Keratinocyte (primary cell): ENCODE data around the gene RGS3. TPM values are rescaled to one million over a fixed set of nuclear protein-coding genes. Genes with fewer than 3 reads are reported as not detected.
A peak's percentile ranks its signal among the peaks of the same experiment; 100 is the strongest.
"Not testable (repeated sequence)": the region's sequence is repeated elsewhere in the genome, so short reads cannot be mapped to it uniquely, and the experiment has no call there.

Source experiments
- DNase-seq: peaks from one replicate; pipeline ENCODE4 v3.0.0-alpha.2; 2011; ENCODE audit warnings: low read depth, missing footprints, low spot score
- FAIRE-seq: peaks from 2 replicates; lab custom pipeline; 2011; peaks lifted over from hg19 to GRCh38; lab: Jason Lieb, UNC
- H2AFZ ChIP-seq: 2 replicates; pipeline ENCODE4 v1.6.0; 2012; ENCODE audit warnings: low read length, control low read depth, inconsistent platforms; ENCODE audit not compliant: control insufficient read depth
- H3K27ac ChIP-seq: 2 replicates; pipeline ENCODE4 v1.5.1; 2011; ENCODE audit warnings: low read length; ENCODE audit not compliant: control insufficient read depth, insufficient read depth
- H3K27me3 ChIP-seq: 3 replicates; pipeline ENCODE4 v1.6.0; 2011; ENCODE audit warnings: low read length; ENCODE audit not compliant: control insufficient read depth, insufficient read depth; ENCODE audit errors: extremely low read depth
- H3K36me3 ChIP-seq, 2 experiments: 2 replicates in 1 of 2; 3 replicates in 1 of 2; pipeline ENCODE4 v1.5.1; 2011; ENCODE audit warnings: low read length in 2 of 2, mild to moderate bottlenecking in 1 of 2; ENCODE audit not compliant: control insufficient read depth in 2 of 2, insufficient read depth in 2 of 2; ENCODE audit errors: extremely low read depth in 1 of 2
- H3K4me1 ChIP-seq: 3 replicates; pipeline ENCODE4 v1.5.1; 2011; ENCODE audit warnings: low read length; ENCODE audit not compliant: control insufficient read depth, insufficient read depth; ENCODE audit errors: extremely low read depth
- H3K4me2 ChIP-seq: 3 replicates; pipeline ENCODE4 v1.6.0; 2011; ENCODE audit warnings: low read depth, low read length; ENCODE audit not compliant: control insufficient read depth, insufficient read depth; ENCODE audit errors: extremely low read depth
- H3K4me3 ChIP-seq, 3 experiments: fragments of 200-600 bp in 1 of 3; sonication (generic) in 1 of 3; 2 replicates in 2 of 3; 3 replicates in 1 of 3; pipeline ENCODE4 v1.5.1; 2011 to 2016; ENCODE audit warnings: low read length in 3 of 3, mild to moderate bottlenecking in 3 of 3, control low read depth in 2 of 3, inconsistent platforms in 1 of 3, low read depth in 1 of 3, mixed read lengths in 1 of 3, mixed run types in 1 of 3, moderate library complexity in 1 of 3; ENCODE audit not compliant: control insufficient read depth in 2 of 3, insufficient read depth in 2 of 3; ENCODE audit errors: extremely low read depth in 1 of 3
- H3K79me2 ChIP-seq: 2 replicates; pipeline ENCODE4 v1.6.0; 2012; ENCODE audit warnings: low read length; ENCODE audit not compliant: control insufficient read depth, insufficient read depth
- H3K9ac ChIP-seq: 3 replicates; pipeline ENCODE4 v1.6.0; 2011; ENCODE audit warnings: low read length; ENCODE audit not compliant: control insufficient read depth, insufficient read depth; ENCODE audit errors: extremely low read depth
- H3K9me1 ChIP-seq: 3 replicates; pipeline ENCODE4 v1.6.0; 2011; ENCODE audit warnings: low read length; ENCODE audit not compliant: control insufficient read depth, insufficient read depth; ENCODE audit errors: extremely low read depth
- H3K9me3 ChIP-seq: 2 replicates; pipeline ENCODE4 v1.5.1; 2012; ENCODE audit warnings: low read depth, low read length; ENCODE audit not compliant: control insufficient read depth
- H4K20me1 ChIP-seq: 3 replicates; pipeline ENCODE4 v1.6.0; 2011; ENCODE audit warnings: low read length; ENCODE audit not compliant: control insufficient read depth, insufficient read depth; ENCODE audit errors: extremely low read depth
- CTCF ChIP-seq, 3 experiments: IDR thresholded peaks in 1 of 3; conservative IDR thresholded peaks in 1 of 3; optimal IDR thresholded peaks in 1 of 3; 2 replicates in 2 of 3; 3 replicates in 1 of 3; pipeline versions ENCODE3 to v1.5.1; 2011; ENCODE audit warnings: low read length in 3 of 3, mild to moderate bottlenecking in 3 of 3, moderate library complexity in 2 of 3, control low read depth in 1 of 3, inconsistent platforms in 1 of 3; ENCODE audit not compliant: insufficient read depth in 2 of 3; ENCODE audit errors: extremely low read depth in 1 of 3
- EZH2 ChIP-seq: IDR thresholded peaks from one replicate; pipeline ENCODE4 v1.6.1; 2012; ENCODE audit warnings: inconsistent platforms, mild to moderate bottlenecking, low read length, moderate library complexity
- dilution Hi-C: fragments of 300-500 bp; cut with MboI; formaldehyde crosslinking; loops from one replicate; pipeline ENCODE4 v1.7.0; 2020; ENCODE audit warnings: low sequenced_read_pairs; ENCODE audit not compliant: extremely low pct_ligation_motif_present
- polyA plus RNA-seq, 5 experiments: library from polyadenylated mRNA; depleted of rRNA in 3 of 5; stranded (reverse) in 3 of 5; stranded (forward) in 1 of 5; unstranded in 1 of 5; fragments of >200 nt; gene quantifications; 1 replicate in 1 of 5; 2 replicates in 3 of 5; 3 replicates in 1 of 5; pipeline versions ENCODE4 v1.2.1 to v1.2.3, GENCODE V29; 2011 to 2012; ENCODE audit warnings: missing spikeins in 2 of 5, low read depth in 1 of 5, low replicate concordance in 1 of 5

RGS3 gene
- polyA plus RNA-seq, 1 donor (not counting 4 experiments of a cell fraction or from before 2014, with no cell fraction given) = 19.6 TPM

- dilution Hi-C loops = no loop called here
- TF ChIP-seq EZH2 (no peak), CTCF (optimal IDR thresholded peaks at IDR 0.05 in 1 of 3, IDR thresholded peaks at IDR 0.05 in 1 of 3, conservative IDR thresholded peaks at IDR 0.05 in 1 of 3; ENCODE audit: extremely low read depth in 1 of 3, insufficient read depth in 2 of 3, low read length in 3 of 3) (no peak)
- no peak for DNase-seq
- H3K9me3 ChIP-seq = no peaks in the 10 kb centered on the region
- no peaks in the 10 kb centered on the region for H3K79me2 ChIP-seq
- H3K4me2 ChIP-seq = no peak overlapping the region
- H3K27ac ChIP-seq = no peak overlapping the region
- FAIRE-seq = no peak
- H3K36me3 ChIP-seq = no peaks in the 10 kb centered on the region
- H3K9ac ChIP-seq = no peak overlapping the region
- H3K4me3 ChIP-seq = no peak overlapping the region
- no peaks in the 10 kb centered on the region for H4K20me1 ChIP-seq
- no peaks in the 10 kb centered on the region for H3K9me1 ChIP-seq
- peaks cover 10% of the 10 kb centered on the region for H3K4me1 ChIP-seq
- H2AFZ ChIP-seq = no peak overlapping the region
- peaks cover 3% of the 10 kb centered on the region for H3K27me3 ChIP-seq
These were observed 84.0 kb downstream of the RGS3 start for GRCh38 chr9:113547501-113547900.

DNA sequence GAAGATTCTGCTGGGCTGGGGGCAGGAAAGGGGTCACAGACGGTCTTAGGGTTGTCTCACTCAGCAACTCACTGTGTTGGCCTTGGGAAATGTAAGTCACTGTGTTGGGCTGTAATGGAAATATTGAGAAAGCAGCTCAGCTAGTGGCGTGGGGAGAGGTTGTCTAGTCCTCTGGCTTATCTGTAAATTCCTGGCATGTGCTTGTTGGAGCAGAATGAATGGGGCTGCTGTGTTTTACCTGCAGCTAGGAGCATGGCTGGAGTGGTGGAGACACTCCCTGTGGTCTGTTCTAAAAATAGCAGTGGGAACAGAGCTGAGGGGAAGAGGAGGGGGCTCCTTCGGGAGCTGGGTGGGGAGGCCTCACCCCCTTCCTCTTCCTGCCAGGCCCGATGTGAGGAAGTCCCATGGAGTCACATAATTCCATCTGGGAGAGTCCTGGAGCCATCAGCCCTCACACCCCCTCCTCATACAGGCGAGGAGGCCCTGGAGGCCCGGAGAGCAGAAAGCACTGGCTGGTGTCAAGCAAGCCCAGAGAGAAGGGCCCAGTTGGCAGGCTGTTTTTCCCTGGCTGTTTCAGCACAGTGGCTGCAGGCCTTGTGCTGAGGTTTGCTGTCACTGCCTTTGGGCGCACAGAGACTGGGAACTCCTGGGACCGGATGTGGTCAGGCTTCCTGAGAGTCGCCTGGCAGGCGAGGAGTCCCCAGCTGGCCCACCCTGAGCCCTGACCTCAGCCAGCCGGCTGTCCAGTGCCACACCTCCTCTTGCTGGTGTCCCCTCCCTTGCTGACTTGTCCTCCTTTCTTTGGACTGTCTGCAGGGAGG is 84.9 kb downstream of the RGS3 start:
- H4K20me1 ChIP-seq = no peaks in the 10 kb centered on the region
- dilution Hi-C loops = no loop called here
- DNase-seq = no peak
- no peaks in the 10 kb centered on the region for H3K9me1 ChIP-seq
- FAIRE-seq = no peak
- no peak overlapping the region for H3K27ac ChIP-seq
- H3K9me3 ChIP-seq = no peaks in the 10 kb centered on the region
- no peaks in the 10 kb centered on the region for H3K79me2 ChIP-seq
- peaks cover 10% of the 10 kb centered on the region for H3K4me1 ChIP-seq
- no peaks in the 10 kb centered on the region for H3K36me3 ChIP-seq
- H3K4me2 ChIP-seq = peak overlapping the region; percentile 22
- H3K9ac ChIP-seq = no peak overlapping the region
- H3K4me3 ChIP-seq = no peak overlapping the region
- no peaks in the 10 kb centered on the region for H3K27me3 ChIP-seq
- H2AFZ ChIP-seq = peak overlapping the region; percentile 66
- TF ChIP-seq EZH2 = no peak
- no peak for TF ChIP-seq CTCF (optimal IDR thresholded peaks at IDR 0.05 in 1 of 3, IDR thresholded peaks at IDR 0.05 in 1 of 3, conservative IDR thresholded peaks at IDR 0.05 in 1 of 3; ENCODE audit: extremely low read depth in 1 of 3, insufficient read depth in 2 of 3, low read length in 3 of 3)

- H3K9ac ChIP-seq, DNase-seq, H2AFZ ChIP-seq, H3K27ac ChIP-seq, H4K20me1 ChIP-seq, H3K4me3 ChIP-seq, dilution Hi-C loops, H3K79me2 ChIP-seq, FAIRE-seq, H3K27me3 ChIP-seq, H3K36me3 ChIP-seq, H3K9me1 ChIP-seq, H3K9me3 ChIP-seq, H3K4me2 ChIP-seq: not testable (repeated sequence)
- H3K4me1 ChIP-seq = peaks cover 10% of the 10 kb centered on the region
These were observed 86.4 kb downstream of the RGS3 start for GRCh38 chr9:113549892-113550291.
